OCI-LY1 (cell line): Measurements from ENCODE around the gene TICRR.

Experiments
- EZH2 ChIP-seq: fragments of 200-600 bp; sonication (generic), shearing (Covaris generic); IDR thresholded peaks from 2 replicates; pipeline ENCODE4 v1.8.0; 2017; ENCODE audit warnings: borderline replicate concordance, mixed run types, mild to moderate bottlenecking, antibody characterized with exemption, low read length, moderate library complexity, mixed read lengths
- TF ChIP-seq, protein P1 (sequence below): fragments of 200-600 bp; sonication (generic), shearing (Covaris generic); IDR thresholded peaks from 2 replicates; pipeline ENCODE4 v1.5.1; 2017; ENCODE audit warnings: mild to moderate bottlenecking, antibody characterized with exemption, low read length, moderate library complexity, mixed read lengths

DNA sequence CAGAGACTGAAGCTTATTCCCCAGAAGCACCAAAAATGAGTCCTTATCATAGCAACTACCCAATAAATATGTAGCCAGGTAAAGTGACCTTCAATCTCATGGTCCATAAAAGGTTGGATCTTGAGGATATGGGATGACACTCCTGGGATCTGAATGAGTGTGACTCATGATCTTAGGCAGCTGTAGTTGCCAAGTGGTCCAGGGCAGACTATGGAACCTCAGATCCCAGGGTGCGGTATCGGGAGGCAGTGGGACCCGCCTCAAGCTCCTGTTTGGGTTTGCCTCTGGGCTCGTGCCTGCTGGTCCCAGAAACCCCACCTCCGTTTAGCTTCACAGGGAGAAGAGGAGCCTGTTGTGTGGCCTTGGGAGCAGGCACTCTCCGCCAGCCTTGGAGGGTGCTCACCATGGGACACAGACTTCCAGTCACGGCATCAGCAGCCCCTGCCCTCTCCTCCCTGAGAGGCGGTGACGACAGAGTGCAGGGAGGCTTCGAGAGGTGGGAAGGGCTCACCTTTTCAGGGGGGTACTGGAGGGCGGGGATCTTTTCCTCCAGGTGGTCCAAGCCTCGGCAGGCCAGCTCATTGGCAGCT is 95.8 kb downstream of the TICRR start:
- TF ChIP-seq, protein P1, sequence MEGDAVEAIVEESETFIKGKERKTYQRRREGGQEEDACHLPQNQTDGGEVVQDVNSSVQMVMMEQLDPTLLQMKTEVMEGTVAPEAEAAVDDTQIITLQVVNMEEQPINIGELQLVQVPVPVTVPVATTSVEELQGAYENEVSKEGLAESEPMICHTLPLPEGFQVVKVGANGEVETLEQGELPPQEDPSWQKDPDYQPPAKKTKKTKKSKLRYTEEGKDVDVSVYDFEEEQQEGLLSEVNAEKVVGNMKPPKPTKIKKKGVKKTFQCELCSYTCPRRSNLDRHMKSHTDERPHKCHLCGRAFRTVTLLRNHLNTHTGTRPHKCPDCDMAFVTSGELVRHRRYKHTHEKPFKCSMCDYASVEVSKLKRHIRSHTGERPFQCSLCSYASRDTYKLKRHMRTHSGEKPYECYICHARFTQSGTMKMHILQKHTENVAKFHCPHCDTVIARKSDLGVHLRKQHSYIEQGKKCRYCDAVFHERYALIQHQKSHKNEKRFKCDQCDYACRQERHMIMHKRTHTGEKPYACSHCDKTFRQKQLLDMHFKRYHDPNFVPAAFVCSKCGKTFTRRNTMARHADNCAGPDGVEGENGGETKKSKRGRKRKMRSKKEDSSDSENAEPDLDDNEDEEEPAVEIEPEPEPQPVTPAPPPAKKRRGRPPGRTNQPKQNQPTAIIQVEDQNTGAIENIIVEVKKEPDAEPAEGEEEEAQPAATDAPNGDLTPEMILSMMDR, result no peak
- TF ChIP-seq EZH2, result no peak
